GM12878 (cell line): Measurements from ENCODE around the gene UBASH3B.

Experiments
- POLR2AphosphoS5 ChIP-seq: IDR thresholded peaks from 2 replicates; pipeline ENCODE4 v1.6.1; 2011; ENCODE audit warnings: mild to moderate bottlenecking, low read length, inconsistent platforms
- TCF7 ChIP-seq: IDR thresholded peaks from 2 replicates; pipeline ENCODE4 v1.6.1; 2014; ENCODE audit warnings: antibody characterized with exemption, borderline replicate concordance
- TF ChIP-seq, protein P1 (sequence below), 3 experiments: IDR thresholded peaks in 2 of 3; conservative IDR thresholded peaks in 1 of 3; 2 replicates each; pipeline ENCODE4 v1.5.1; 2011; ENCODE audit warnings: low read depth in 3 of 3, low read length in 3 of 3, mild to moderate bottlenecking in 3 of 3, control low read depth in 2 of 3, moderate library complexity in 2 of 3, inconsistent platforms in 1 of 3, mixed read lengths in 1 of 3; ENCODE audit not compliant: control insufficient read depth in 2 of 3, insufficient read depth in 1 of 3; ENCODE audit errors: extremely low read depth in 1 of 3
- TF ChIP-seq, protein P2 (sequence below): IDR thresholded peaks from 2 replicates; pipeline ENCODE4 v1.6.1; 2011; ENCODE audit warnings: low read depth, mild to moderate bottlenecking, low read length, moderate library complexity, borderline replicate concordance; ENCODE audit errors: extremely low read depth

DNA sequence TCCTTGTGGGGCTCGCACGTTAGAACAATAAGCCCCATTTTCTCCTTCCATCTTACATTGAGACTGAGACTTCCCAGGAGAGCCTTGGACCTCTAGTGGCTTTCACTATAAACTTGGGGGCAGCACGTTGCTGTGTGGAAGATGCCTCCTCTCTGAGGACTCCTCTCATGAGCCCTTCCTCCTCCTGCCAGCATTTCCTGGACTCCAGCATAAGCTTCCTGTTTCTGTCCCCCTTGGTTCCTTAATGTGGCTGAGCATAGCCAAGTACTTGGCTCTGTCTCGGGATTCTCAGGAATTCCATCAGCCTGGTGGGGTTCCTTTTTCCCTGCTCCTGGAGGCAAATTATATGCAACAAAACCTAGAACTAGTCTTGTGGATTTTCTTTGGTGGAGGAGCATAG, 38.8 kb upstream of the UBASH3B start:
- TF ChIP-seq POLR2AphosphoS5 (no peak), TCF7 (no peak)
- TF ChIP-seq, protein P1, sequence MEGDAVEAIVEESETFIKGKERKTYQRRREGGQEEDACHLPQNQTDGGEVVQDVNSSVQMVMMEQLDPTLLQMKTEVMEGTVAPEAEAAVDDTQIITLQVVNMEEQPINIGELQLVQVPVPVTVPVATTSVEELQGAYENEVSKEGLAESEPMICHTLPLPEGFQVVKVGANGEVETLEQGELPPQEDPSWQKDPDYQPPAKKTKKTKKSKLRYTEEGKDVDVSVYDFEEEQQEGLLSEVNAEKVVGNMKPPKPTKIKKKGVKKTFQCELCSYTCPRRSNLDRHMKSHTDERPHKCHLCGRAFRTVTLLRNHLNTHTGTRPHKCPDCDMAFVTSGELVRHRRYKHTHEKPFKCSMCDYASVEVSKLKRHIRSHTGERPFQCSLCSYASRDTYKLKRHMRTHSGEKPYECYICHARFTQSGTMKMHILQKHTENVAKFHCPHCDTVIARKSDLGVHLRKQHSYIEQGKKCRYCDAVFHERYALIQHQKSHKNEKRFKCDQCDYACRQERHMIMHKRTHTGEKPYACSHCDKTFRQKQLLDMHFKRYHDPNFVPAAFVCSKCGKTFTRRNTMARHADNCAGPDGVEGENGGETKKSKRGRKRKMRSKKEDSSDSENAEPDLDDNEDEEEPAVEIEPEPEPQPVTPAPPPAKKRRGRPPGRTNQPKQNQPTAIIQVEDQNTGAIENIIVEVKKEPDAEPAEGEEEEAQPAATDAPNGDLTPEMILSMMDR (IDR thresholded peaks at IDR 0.05 in 2 of 3, conservative IDR thresholded peaks at IDR 0.05 in 1 of 3; ENCODE audit: control insufficient read depth in 2 of 3, extremely low read depth in 1 of 3, insufficient read depth in 1 of 3, low read depth in 3 of 3, low read length in 3 of 3) = no peak
- TF ChIP-seq, protein P2, sequence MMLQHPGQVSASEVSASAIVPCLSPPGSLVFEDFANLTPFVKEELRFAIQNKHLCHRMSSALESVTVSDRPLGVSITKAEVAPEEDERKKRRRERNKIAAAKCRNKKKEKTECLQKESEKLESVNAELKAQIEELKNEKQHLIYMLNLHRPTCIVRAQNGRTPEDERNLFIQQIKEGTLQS = no peak
